Uterus (tissue), 4 donors: ENCODE data around the gene ASCC3. TPM values are rescaled to one million over a fixed set of nuclear protein-coding genes. Genes with fewer than 3 reads are reported as not detected.

Experiments
- DNase-seq, 2 donors: peaks; one replicate each; pipeline ENCODE4 v3.0.0-alpha.2; 2019 to 2020
- H3K27ac ChIP-seq, 2 donors: fragments of 200-600 bp; sonication (generic); 1 replicate in 1 of 2; 2 replicates in 1 of 2; pipeline ENCODE4 v1.5.1; 2016 to 2018
- H3K27me3 ChIP-seq, 2 donors: fragments of 200-600 bp; sonication (generic); one replicate each; pipeline ENCODE4 v1.5.1; 2018 to 2019; ENCODE audit warnings: control low read depth in 1 of 2
- H3K36me3 ChIP-seq, 2 donors: fragments of 200-600 bp; sonication (generic); one replicate each; pipeline ENCODE4 v1.5.1; 2019; ENCODE audit warnings: control low read depth in 1 of 2
- H3K4me1 ChIP-seq, 2 donors: fragments of 200-600 bp; sonication (generic); one replicate each; pipeline ENCODE4 v1.5.1; 2018 to 2019; ENCODE audit warnings: control low read depth in 1 of 2
- H3K4me3 ChIP-seq, 2 donors: fragments of 200-600 bp; sonication (generic); 1 replicate in 1 of 2; 2 replicates in 1 of 2; pipeline ENCODE4 v1.5.1; 2018 to 2019; ENCODE audit warnings: mild to moderate bottlenecking in 1 of 2
- H3K9me3 ChIP-seq, 2 donors: fragments of 200-600 bp; sonication (generic); one replicate each; pipeline ENCODE4 v1.5.1; 2019; ENCODE audit warnings: control low read depth in 1 of 2
- CTCF ChIP-seq, 4 experiments: fragments of 200-600 bp in 2 of 4; fragments of 450-650 bp in 2 of 4; sonication (generic) in 2 of 4; IDR thresholded peaks; one replicate each; pipeline ENCODE4 v1.5.1; 2016 to 2019; ENCODE audit warnings: antibody characterized with exemption in 4 of 4, mild to moderate bottlenecking in 2 of 4, moderate library complexity in 1 of 4
- POLR2A ChIP-seq, 2 donors: fragments of 450-650 bp; IDR thresholded peaks; one replicate each; pipeline ENCODE4 v1.6.1; 2016; ENCODE audit warnings: antibody characterized with exemption in 2 of 2, mild to moderate bottlenecking in 1 of 2, moderate library complexity in 1 of 2
- intact Hi-C: fragments of 100-400 bp; cut with DNase I; formaldehyde crosslinking; loops from one replicate; pipeline ENCODE4 v1.15.1; 2023; ENCODE audit warnings: low total_unique reads
- total RNA-seq, 4 donors: library from RNA; depleted of rRNA in 3 of 4; stranded (reverse); fragments of >200 nt in 3 of 4; gene quantifications; one replicate each; pipeline versions ENCODE4 v1.1.0 to v1.2.4, GENCODE V29; 2014 to 2023
- donor health status: DM: yes; HTN: yes; CAD: no.

Gene ASCC3
- total RNA-seq, 4 donors from 2014 or later = 14.3 to 92.4 (median 33.2) TPM

- H3K4me3 ChIP-seq = no peak overlapping the region
- peaks cover 0 to 4% of the 10 kb centered on the region in 2 donors for H3K36me3 ChIP-seq
- TF ChIP-seq CTCF (IDR thresholded peaks at IDR 0.05) (no peak), POLR2A (IDR thresholded peaks at IDR 0.05) (no peak)
- DNase-seq = no peak
- no peaks in the 10 kb centered on the region for H3K4me1 ChIP-seq
- no peak overlapping the region for H3K27ac ChIP-seq
- intact Hi-C loops = no loop called here
- no peaks in the 10 kb centered on the region for H3K9me3 ChIP-seq
- H3K27me3 ChIP-seq = no peaks in the 10 kb centered on the region
These were observed 288.2 kb downstream of the ASCC3 start for GRCh38 chr6:100592929-100593328.

GRCh38 chr6:100577425-100577824 is 303.7 kb downstream of the ASCC3 start:
- intact Hi-C loops = no loop called here
- Histone ChIP-seq H3K4me1 (no peaks in the 10 kb centered on the region), H3K36me3 (no peaks in the 10 kb centered on the region), H3K27me3 (no peaks in the 10 kb centered on the region), H3K27ac (no peak overlapping the region), H3K9me3 (no peaks in the 10 kb centered on the region), H3K4me3 (no peak overlapping the region)
- DNase-seq = no peak
- TF ChIP-seq CTCF (IDR thresholded peaks at IDR 0.05) (no peak), POLR2A (IDR thresholded peaks at IDR 0.05) (no peak)

GRCh38 chr6:100575921-100576320 is 305.2 kb downstream of the ASCC3 start:
- no peak overlapping the region for H3K27ac ChIP-seq
- DNase-seq = no peak
- no peaks in the 10 kb centered on the region for H3K4me1 ChIP-seq
- H3K27me3 ChIP-seq = no peaks in the 10 kb centered on the region
- TF ChIP-seq POLR2A (IDR thresholded peaks at IDR 0.05) (no peak), CTCF (IDR thresholded peaks at IDR 0.05) (no peak)
- no peaks in the 10 kb centered on the region for H3K36me3 ChIP-seq
- H3K4me3 ChIP-seq = no peak overlapping the region
- intact Hi-C loops = no loop called here
- no peaks in the 10 kb centered on the region for H3K9me3 ChIP-seq

- intact Hi-C loops = no loop called here
- H3K27me3 ChIP-seq = no peaks in the 10 kb centered on the region
- H3K36me3 ChIP-seq = no peaks in the 10 kb centered on the region
- no peak for TF ChIP-seq POLR2A (IDR thresholded peaks at IDR 0.05)
- no peak for TF ChIP-seq CTCF (IDR thresholded peaks at IDR 0.05)
- no peaks in the 10 kb centered on the region for H3K9me3 ChIP-seq
- no peak for DNase-seq
- no peaks in the 10 kb centered on the region for H3K4me1 ChIP-seq
- no peak overlapping the region for H3K4me3 ChIP-seq
- no peak overlapping the region for H3K27ac ChIP-seq
These were observed 306.3 kb downstream of the ASCC3 start for GRCh38 chr6:100574836-100575235.

GRCh38 chr6:100573166-100573565 is 308.0 kb downstream of the ASCC3 start:
- DNase-seq = no peak
- Histone ChIP-seq H3K4me3 (no peak overlapping the region), H3K27me3 (no peaks in the 10 kb centered on the region), H3K9me3 (no peaks in the 10 kb centered on the region), H3K27ac (no peak overlapping the region), H3K36me3 (no peaks in the 10 kb centered on the region), H3K4me1 (no peaks in the 10 kb centered on the region)
- TF ChIP-seq CTCF (IDR thresholded peaks at IDR 0.05) (no peak), POLR2A (IDR thresholded peaks at IDR 0.05) (no peak)
- intact Hi-C loops = no loop called here
